ENCODE measurements around the gene CDK7.

Gene CDK7

DNA sequence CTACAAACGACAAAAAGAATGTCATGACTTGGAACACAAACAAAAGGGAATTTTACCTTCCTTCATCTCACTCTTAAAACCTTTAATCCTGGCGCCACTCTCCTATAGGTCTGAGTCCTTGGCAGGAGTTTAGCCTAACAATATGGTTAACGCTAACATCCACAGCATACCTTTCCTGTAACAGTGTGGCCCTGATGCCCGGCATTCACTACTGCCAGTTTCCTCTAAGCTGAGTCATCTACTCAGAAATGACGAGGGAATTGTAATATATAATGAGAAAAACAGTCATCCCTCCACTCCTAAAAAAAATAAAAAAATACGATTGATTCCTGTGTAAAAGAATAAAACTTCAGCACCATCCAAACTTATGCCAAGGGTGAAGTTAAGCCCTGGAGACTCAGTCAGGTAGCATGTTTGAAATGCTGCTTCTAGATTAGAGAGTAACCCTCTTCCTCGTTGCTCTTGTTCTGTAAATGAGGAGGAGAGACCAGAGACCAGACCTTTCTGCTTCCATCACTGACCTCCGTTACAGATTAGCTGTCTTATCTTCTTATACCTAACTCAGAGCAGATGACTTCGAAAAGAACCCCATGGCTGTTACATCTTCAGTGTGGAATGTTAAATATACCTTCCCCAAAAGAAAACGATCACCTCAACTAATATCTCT is 60.5 kb downstream of the CDK7 start:
- DNase-seq, result no peak

DNA sequence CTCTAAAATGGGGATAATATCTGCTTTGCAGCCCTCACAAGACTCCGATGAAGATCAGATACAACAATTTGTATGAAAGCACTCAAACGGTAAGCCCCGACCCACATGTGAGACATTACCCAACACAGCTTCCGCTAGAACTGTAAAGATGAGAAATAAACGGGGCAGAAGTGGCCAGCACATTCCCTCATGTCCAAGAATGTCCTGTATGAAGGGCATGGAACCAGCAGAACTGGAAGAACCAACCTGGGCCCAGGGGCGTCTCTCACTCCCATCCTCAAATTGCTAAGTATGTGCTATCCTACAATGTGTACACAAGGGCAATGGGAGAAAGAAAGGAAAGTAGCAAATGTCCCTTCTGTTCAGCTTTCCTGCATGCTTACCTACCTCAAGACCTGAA is 64.9 kb downstream of the CDK7 start:
- DNase-seq, result no peak

DNA sequence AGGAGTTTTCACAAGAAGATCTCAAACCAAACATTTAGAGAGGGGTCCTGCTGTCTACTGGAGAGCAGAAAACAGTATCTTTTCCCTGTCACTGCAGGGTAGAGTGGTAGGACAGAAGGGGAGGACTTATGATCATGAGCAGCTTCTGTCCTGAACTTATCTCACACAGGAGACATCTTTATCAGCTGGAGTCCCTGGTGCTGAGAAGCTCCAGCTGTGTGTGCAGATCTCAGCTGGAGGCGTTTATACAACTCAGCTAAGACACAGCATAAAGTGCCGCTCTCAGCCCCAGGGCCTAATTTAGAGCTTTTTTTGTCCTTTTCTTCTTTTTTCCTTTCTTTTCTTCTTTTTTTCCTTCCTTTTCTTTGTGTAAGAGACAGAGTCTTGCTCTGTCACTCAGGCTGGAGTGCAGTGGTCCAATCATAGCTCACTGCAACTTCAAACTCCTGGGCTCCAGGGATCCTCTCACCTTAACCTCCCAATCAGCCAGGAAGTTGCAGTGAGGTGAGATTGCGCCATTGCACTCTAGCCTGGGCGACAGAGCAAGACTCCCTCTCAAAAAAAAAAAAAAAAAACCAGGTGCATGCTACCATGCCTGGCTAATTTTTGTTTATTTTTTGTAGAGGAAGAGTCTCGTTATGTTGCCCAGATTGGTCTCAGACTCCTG is 66.0 kb downstream of the CDK7 start:
- no peak for DNase-seq

DNA sequence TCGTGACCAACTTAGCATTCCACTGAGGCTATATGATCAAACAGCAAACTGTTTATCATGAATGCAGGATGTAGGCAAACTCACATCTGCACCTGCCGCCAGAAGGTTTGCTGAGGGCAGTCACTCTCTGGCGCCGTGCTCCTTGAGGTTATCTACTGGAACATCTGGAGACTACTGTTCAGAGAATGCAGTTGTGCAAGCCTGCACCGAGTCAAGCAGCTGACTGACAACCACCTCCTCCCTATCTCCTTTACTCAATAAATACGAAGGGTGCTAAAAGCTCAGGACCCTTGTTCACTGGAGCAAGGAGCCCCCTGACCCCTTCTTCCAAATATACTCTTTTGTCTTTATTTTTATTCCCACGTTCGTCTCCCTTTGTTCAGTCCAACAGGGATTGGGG is 70.8 kb downstream of the CDK7 start:
- DNase-seq, result no peak

DNA sequence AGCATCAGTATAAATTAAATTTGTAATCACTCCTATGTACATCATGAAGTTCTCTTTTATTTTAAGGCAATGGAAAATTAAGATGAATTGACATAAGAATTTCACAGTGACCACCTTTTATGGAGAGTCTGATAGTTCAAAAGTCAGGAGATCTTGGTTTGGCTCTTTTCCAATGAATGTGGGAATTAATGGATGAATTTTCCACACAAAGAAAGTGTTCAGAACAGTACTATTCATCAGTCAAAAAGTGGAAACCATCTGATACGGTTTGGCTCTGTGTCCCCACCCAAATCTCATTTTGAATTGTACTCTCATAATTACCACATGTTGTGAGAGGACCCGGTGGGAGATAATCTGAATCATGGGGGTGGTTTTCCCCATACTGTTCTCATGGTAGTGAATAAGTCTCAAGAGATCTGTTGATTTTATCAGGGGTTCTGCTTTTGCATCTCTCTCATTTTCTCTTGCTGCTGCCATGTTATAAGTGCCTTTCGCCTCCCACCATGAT is 73.4 kb downstream of the CDK7 start:
- no peak for DNase-seq

DNA sequence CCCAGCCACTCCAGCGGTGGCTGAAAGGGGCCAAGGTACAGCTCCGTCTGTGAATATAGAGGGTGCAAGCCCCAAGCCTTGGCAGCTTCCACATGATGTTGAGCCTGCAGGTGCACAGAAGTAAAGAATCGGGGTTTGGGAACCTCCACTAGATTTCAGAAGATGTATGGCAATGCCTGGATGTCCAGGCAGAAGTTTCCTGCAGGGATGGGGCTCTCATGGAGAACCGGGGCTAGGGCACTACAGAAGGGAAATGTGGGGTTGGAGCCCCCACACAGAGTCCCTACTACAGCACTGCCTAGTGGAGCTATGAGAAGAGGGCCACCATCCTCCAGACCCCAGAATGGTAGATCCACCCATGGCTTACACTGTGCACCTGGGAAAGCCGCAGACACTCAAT is 74.7 kb downstream of the CDK7 start:
- no peak for DNase-seq

DNA sequence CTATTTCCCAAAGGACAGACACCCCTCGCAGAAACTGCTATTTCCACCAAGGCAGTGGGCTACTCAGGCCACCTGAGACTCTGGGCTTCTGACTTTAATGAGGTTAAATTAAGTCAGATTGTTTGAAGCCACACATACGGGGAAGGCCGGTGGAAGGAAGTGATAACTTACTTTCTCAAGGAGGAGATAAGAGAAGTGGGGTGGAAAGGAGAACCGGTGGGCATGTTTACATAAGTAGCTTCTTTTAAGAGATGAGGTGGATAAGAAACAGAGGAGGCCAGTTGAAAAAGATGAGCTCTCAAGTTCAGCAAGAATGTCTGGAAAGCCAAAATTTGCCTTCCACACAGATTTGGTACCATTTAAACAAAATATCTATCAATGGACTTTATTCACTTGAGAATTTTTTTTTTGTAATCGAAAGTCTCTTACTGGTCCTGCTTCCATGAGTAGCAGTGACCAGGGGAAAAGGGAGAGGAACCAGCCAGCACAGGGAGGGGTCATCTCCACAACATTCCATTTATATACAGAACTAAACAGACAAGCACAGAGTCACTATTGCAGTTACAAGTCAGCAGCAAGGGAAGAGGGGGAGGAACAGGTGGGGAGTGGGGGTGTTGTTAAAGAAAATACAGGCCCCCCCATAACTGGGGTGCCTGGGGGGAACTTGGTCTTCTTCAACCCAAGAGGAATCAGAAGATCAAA is 77.9 kb downstream of the CDK7 start:
- no peak for DNase-seq

DNA sequence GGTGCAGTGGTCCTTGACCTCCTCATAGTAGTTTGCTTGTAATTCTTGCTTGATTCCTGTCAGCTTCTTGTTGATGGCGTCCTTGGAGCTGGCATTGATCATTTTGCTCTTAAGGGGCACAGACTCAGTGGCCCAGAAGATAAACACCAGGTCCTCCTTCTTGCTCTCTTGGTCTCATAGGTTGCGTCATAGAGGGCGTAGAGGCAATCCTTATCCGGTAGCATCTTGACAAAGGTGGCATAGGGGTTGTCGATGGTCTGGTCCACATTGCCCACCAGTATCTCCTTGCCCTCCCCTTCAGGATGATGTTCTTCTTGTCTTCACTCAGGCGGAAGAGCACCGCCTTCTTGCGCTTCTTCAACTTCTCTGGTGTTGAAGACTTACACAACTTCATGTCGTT is 78.7 kb downstream of the CDK7 start:
- DNase-seq, result no peak

DNA sequence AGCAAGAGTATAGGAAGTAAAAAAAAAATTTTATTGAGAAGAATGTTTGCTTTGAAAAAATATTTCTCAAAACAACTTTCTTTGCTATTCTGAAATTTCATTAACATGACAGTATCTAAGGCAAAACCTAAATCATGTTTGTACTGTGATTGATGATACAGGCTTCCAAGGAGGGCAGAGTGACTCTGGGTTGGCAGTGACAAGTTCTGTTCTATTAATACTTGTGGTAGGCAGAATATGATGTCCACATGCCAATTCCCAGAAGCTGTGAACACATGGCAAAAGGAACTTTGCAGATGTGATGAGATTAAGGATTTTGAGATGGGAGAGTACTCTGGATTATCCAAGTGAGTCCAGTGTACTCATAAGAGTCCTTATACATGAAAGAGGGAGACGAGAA is 81.3 kb downstream of the CDK7 start:
- no peak for DNase-seq

DNA sequence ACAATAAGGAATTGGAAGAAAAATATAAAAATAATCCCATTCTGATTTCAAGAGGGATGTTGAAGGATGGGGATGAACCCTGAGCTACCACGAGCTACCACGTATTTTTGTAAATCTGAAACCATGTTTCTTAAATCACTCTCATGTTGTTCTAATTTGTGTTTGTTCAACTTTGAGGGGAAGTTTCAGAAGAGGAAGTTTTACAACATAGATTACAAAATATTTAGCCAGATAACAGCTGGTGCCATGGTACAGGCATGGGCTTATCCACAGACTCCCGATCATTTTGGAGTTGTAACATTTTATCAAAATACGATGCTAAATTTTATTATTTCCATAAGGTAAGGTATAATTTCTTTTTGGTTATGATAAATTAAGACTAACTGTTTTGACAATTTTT is 82.7 kb downstream of the CDK7 start:
- DNase-seq, result no peak

DNA sequence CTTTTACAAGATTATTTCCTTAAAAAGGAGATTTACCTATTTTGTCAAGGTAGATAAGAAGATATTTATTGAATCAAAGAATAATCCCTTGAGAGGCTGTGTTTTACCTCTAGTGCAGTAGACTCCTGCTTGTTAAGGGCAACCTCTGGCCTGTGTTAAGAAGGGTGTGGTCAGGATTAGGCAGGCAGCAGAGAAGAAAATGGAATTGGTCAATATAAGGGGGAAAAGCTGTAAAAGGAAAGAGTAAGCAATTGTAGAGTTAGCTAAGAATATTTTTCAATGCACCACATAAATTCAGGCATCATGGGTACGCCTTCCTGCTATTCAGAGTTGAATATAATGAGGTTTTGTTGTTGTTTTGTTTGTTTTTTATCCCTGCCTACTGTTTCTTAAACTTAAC is 91.7 kb downstream of the CDK7 start:
- no peak for DNase-seq

All from SHP77 (cell line).